H1 (cell line): ENCODE measurements around the gene RALA. TPM values are rescaled to one million over a fixed set of nuclear protein-coding genes. Genes with fewer than 3 reads are reported as not detected.

Experiments used
- RFX5 ChIP-seq: IDR thresholded peaks from 2 replicates; pipeline ENCODE4 v1.6.1; 2011; ENCODE audit warnings: low read depth, low read length, improper control_type of control experiment, borderline replicate concordance
- polyA plus RNA-seq, 7 experiments: library from polyadenylated mRNA; depleted of rRNA in 3 of 7; stranded (reverse) in 5 of 7; unstranded in 2 of 7; fragments of >200 nt in 5 of 7; fragments of 200-250 nt in 2 of 7; gene quantifications; 1 replicate in 5 of 7; 2 replicates in 1 of 7; 4 replicates in 1 of 7; pipeline versions ENCODE4 v1.2.1 to v1.2.3, GENCODE V29; 2011 to 2013; ENCODE audit warnings: missing spikeins in 2 of 7, mixed read lengths in 2 of 7
- total RNA-seq: library from RNA; stranded (reverse); fragmentation: NEBNext Ultra II Directional; extraction: Animal tissue kit (Norgen Biotek cat#: 25700); gene quantifications from 2 replicates; pipeline ENCODE4 v1.2.1, GENCODE V29; 2021

RALA gene
- total and polyA plus RNA-seq, 2 of the 8 experiments (the other 6 are each of a cell fraction or from before 2014, with no cell fraction given) = 24.1 to 72.8 TPM

GRCh38 chr7:39577229-39577874, 46.0 kb upstream of the RALA start (continued):
- TF ChIP-seq RFX5 = no peak
